HepG2 (cell line): Measurements from ENCODE around the gene TRDMT1. TPM values are rescaled to one million over a fixed set of nuclear protein-coding genes. Genes with fewer than 3 reads are reported as not detected.

Experiments
- ATAC-seq: fragments of 200-7000 bp; cut with Tn5 transposase; 3 replicates; pipeline ENCODE4 v1.9.1; 2020; ENCODE audit warnings: mild to moderate bottlenecking, moderate library complexity
- BruUV-seq: library from RNA; stranded (reverse); fragments of 400-500 nt; replicated peaks from 2 replicates; lab custom pipeline; 2021; lab: Mats Ljungman, UMichigan
- CTCF ChIA-PET: fragments of 300-600 bp; formaldehyde crosslinking; extraction: SDS; loops from one replicate; lab custom pipeline; 2021; ENCODE audit warnings: low total read pairs, inconsistent platforms, low intra/inter-chr PET ratio; lab: Yijun Ruan, JAX
- POLR2A ChIA-PET: fragments of 350-600 bp; sonication (Branson Sonifier 250); formaldehyde crosslinking; loops from one replicate; lab custom pipeline; 2020; ENCODE audit warnings: antibody characterized with exemption, inconsistent platforms; lab: Yijun Ruan, JAX
- DNase-seq: peaks from one replicate; pipeline ENCODE4 v3.0.0-alpha.2; 2015; ENCODE audit warnings: low spot score
- FAIRE-seq: peaks from 3 replicates; lab custom pipeline; 2011; peaks lifted over from hg19 to GRCh38; lab: Jason Lieb, UNC
- H2AFZ ChIP-seq: one replicate; pipeline ENCODE4 v1.6.1; 2011; ENCODE audit warnings: low read length, inconsistent platforms
- H3K27ac ChIP-seq: fragments of 300-600 bp; 3 replicates; pipeline ENCODE4 v1.8.0; 2011; ENCODE audit warnings: mixed run types, mild to moderate bottlenecking, mixed read lengths, low read length, inconsistent platforms; ENCODE audit not compliant: insufficient read depth; ENCODE audit errors: extremely low read length
- H3K27me3 ChIP-seq, 2 experiments: fragments of 200-600 bp in 1 of 2; 2 replicates in 1 of 2; 3 replicates in 1 of 2; pipeline versions ENCODE4 v1.6.0 to v1.8.0; 2011; ENCODE audit warnings: low read length in 2 of 2, mild to moderate bottlenecking in 2 of 2, moderate library complexity in 2 of 2, inconsistent platforms in 1 of 2; ENCODE audit not compliant: insufficient read depth in 2 of 2, control insufficient read depth in 1 of 2
- H3K36me3 ChIP-seq, 2 experiments: fragments of 200-600 bp in 1 of 2; replicated peaks in 1 of 2; 2 replicates in 1 of 2; 3 replicates in 1 of 2; pipeline versions ENCODE4 v1.5.1 to v1.8.0; 2011; ENCODE audit warnings: low read length in 2 of 2, inconsistent platforms in 1 of 2; ENCODE audit not compliant: insufficient read depth in 2 of 2, control insufficient read depth in 1 of 2
- H3K4me1 ChIP-seq: 2 replicates; pipeline ENCODE4 v1.5.1; 2012; ENCODE audit warnings: low read length, inconsistent platforms; ENCODE audit not compliant: insufficient read depth
- H3K4me2 ChIP-seq: 2 replicates; pipeline ENCODE4 v1.6.0; 2011; ENCODE audit warnings: low read depth, low read length, inconsistent platforms
- H3K4me3 ChIP-seq, 3 experiments: fragments of 200-600 bp in 1 of 3; sonication (generic), shearing (Covaris generic) in 1 of 3; replicated peaks in 1 of 3; 2 replicates each; pipeline ENCODE4 v1.5.1; 2011 to 2016; ENCODE audit warnings: low read length in 3 of 3, inconsistent platforms in 2 of 3, low read depth in 2 of 3, mild to moderate bottlenecking in 2 of 3, control low read depth in 1 of 3, mixed read lengths in 1 of 3; ENCODE audit not compliant: insufficient read depth in 1 of 3
- H3K79me2 ChIP-seq: one replicate; pipeline ENCODE4 v1.6.1; 2011; ENCODE audit warnings: low read length, inconsistent platforms; ENCODE audit not compliant: insufficient read depth
- H3K9ac ChIP-seq: 2 replicates; pipeline ENCODE4 v1.6.0; 2011; ENCODE audit warnings: mild to moderate bottlenecking, low read depth, low read length, inconsistent platforms; ENCODE audit not compliant: insufficient read depth
- H3K9me3 ChIP-seq: 2 replicates; pipeline ENCODE4 v1.5.1; 2012; ENCODE audit warnings: mild to moderate bottlenecking, low read length
- H4K20me1 ChIP-seq: 2 replicates; pipeline ENCODE4 v1.6.0; 2011; ENCODE audit warnings: inconsistent platforms, mild to moderate bottlenecking, low read length, moderate library complexity; ENCODE audit not compliant: insufficient read depth
- KDM3A ChIP-seq: IDR thresholded peaks from 2 replicates; pipeline ENCODE4 v1.6.1; 2018; ENCODE audit warnings: low read depth, missing compliant biosample characterization
- ZKSCAN8 ChIP-seq: IDR thresholded peaks from 2 replicates; pipeline ENCODE4 v1.6.1; 2016; ENCODE audit warnings: borderline replicate concordance, missing genetic modification reagents, missing compliant biosample characterization
- ZNF556 ChIP-seq: sonication (generic); formaldehyde crosslinking; IDR thresholded peaks from 2 replicates; pipeline ENCODE4 v1.4.0; 2020; ENCODE audit warnings: mild to moderate bottlenecking, missing genetic modification reagents, borderline replicate concordance
- ZNF644 ChIP-seq: IDR thresholded peaks from 2 replicates; pipeline ENCODE4 v1.6.1; 2016; ENCODE audit warnings: low read depth
- ZNF841 ChIP-seq: sonication (generic); formaldehyde crosslinking; IDR thresholded peaks from 2 replicates; pipeline ENCODE4 v1.8.1; 2023; ENCODE audit warnings: missing genetic modification reagents, borderline replicate concordance
- WGBS: methylation state at CpG from one replicate; pipeline ENCODE4 v1.1.6; 2017; ENCODE audit warnings: low lambda C conversion rate; 5-methylcytosine and 5-hydroxymethylcytosine counted together
- in situ Hi-C: cut with HindIII; loops from 2 replicates; pipeline ENCODE4 v1.10.0; 2017; ENCODE audit warnings: low pct_unique_long_range_greater_than_20kb; ENCODE audit not compliant: extremely low pct_ligation_motif_present
- intact Hi-C: fragments of 100-400 bp; cut with micrococcal nuclease; formaldehyde crosslinking; loops from one replicate; pipeline ENCODE4 v1.10.0; 2022; ENCODE audit not compliant: unreplicated experiment
- polyA plus RNA-seq, 8 experiments: library from polyadenylated mRNA; depleted of rRNA in 3 of 8; stranded (reverse) in 7 of 8; unstranded in 1 of 8; fragments of >200 nt; fragmentation: Illumina TruSeq in 4 of 8; extraction: Trizol in 4 of 8; gene quantifications; 2 replicates each; pipeline versions ENCODE4 v1.2.1 to v1.2.3, GENCODE V29; 2011 to 2016; ENCODE audit warnings: low read depth in 4 of 8, missing spikeins in 1 of 8, mixed read lengths in 1 of 8; ENCODE audit not compliant: insufficient read depth in 1 of 8
- total RNA-seq, 5 experiments: library from RNA; depleted of rRNA; stranded (reverse); fragments of >200 nt; fragmentation: Illumina TruSeq; extraction: Trizol; gene quantifications; 2 replicates each; pipeline ENCODE4 v1.2.3, GENCODE V29; 2016; ENCODE audit warnings: low read depth in 1 of 5
- TF ChIP-seq, protein P1 (sequence below): sonication (generic); formaldehyde crosslinking; IDR thresholded peaks from 2 replicates; pipeline ENCODE4 v1.4.0; 2020; ENCODE audit warnings: mild to moderate bottlenecking, missing genetic modification reagents

Gene TRDMT1
- total and polyA plus RNA-seq, 2 of the 13 experiments (the other 11 are each of a cell fraction or from before 2014, with no cell fraction given) = 2.0 to 3.0 TPM

DNA sequence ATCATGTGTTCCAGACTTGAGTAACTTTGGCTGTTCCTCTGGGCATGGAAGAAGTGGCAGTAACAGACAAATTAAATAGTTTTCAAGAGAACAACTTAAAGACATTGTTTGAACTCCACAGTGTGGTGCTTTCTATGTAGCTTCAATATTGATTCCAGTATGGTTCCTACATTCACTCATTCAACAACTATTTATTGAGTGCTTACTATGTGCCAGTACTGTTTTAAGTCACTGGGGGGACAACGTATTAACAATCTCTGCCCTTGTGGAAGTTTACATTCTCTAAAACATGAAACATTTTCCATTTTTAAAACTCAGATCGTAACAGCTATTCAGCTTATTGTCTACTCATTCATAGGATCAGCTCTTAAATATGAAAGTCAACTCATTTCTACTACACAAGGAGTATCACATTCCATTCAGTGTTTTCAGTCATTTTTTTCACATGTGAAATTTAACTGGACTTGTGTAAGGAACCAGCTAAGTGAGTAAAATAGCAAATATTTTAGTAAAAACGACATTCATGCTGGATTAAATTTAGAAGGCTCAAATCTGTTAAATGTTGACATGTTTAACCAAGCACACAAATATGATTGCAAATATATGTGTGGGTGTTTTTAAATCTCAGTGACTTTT is 58.3 kb downstream of the TRDMT1 start:
- Histone ChIP-seq H3K9me3 (no peaks in the 10 kb centered on the region), H3K4me2 (no peak overlapping the region), H4K20me1 (no peaks in the 10 kb centered on the region), H3K9ac (no peak overlapping the region), H3K27ac (no peak overlapping the region), H3K27me3 (no peaks in the 10 kb centered on the region), H3K79me2 (no peaks in the 10 kb centered on the region), H3K4me3 (no peak overlapping the region), H3K36me3 (no peaks in the 10 kb centered on the region), H3K4me1 (peaks cover 34% of the 10 kb centered on the region), H2AFZ (no peak overlapping the region)
- no TSS peak for BruUV-seq
- 68% methylated on average over 3 of the region's 3 CpGs for WGBS
- intact Hi-C loops = no loop called here
- in situ Hi-C loops = no loop called here
- ATAC-seq (no peak), DNase-seq (no peak), FAIRE-seq (no peak)
- TF ChIP-seq ZNF644 = no peak
- TF ChIP-seq ZNF841 = no peak
- no peak for TF ChIP-seq ZKSCAN8 (CRISPR knock-in tag)
- TF ChIP-seq KDM3A = no peak
- TF ChIP-seq ZNF556 = no peak
- TF ChIP-seq, protein P1, sequence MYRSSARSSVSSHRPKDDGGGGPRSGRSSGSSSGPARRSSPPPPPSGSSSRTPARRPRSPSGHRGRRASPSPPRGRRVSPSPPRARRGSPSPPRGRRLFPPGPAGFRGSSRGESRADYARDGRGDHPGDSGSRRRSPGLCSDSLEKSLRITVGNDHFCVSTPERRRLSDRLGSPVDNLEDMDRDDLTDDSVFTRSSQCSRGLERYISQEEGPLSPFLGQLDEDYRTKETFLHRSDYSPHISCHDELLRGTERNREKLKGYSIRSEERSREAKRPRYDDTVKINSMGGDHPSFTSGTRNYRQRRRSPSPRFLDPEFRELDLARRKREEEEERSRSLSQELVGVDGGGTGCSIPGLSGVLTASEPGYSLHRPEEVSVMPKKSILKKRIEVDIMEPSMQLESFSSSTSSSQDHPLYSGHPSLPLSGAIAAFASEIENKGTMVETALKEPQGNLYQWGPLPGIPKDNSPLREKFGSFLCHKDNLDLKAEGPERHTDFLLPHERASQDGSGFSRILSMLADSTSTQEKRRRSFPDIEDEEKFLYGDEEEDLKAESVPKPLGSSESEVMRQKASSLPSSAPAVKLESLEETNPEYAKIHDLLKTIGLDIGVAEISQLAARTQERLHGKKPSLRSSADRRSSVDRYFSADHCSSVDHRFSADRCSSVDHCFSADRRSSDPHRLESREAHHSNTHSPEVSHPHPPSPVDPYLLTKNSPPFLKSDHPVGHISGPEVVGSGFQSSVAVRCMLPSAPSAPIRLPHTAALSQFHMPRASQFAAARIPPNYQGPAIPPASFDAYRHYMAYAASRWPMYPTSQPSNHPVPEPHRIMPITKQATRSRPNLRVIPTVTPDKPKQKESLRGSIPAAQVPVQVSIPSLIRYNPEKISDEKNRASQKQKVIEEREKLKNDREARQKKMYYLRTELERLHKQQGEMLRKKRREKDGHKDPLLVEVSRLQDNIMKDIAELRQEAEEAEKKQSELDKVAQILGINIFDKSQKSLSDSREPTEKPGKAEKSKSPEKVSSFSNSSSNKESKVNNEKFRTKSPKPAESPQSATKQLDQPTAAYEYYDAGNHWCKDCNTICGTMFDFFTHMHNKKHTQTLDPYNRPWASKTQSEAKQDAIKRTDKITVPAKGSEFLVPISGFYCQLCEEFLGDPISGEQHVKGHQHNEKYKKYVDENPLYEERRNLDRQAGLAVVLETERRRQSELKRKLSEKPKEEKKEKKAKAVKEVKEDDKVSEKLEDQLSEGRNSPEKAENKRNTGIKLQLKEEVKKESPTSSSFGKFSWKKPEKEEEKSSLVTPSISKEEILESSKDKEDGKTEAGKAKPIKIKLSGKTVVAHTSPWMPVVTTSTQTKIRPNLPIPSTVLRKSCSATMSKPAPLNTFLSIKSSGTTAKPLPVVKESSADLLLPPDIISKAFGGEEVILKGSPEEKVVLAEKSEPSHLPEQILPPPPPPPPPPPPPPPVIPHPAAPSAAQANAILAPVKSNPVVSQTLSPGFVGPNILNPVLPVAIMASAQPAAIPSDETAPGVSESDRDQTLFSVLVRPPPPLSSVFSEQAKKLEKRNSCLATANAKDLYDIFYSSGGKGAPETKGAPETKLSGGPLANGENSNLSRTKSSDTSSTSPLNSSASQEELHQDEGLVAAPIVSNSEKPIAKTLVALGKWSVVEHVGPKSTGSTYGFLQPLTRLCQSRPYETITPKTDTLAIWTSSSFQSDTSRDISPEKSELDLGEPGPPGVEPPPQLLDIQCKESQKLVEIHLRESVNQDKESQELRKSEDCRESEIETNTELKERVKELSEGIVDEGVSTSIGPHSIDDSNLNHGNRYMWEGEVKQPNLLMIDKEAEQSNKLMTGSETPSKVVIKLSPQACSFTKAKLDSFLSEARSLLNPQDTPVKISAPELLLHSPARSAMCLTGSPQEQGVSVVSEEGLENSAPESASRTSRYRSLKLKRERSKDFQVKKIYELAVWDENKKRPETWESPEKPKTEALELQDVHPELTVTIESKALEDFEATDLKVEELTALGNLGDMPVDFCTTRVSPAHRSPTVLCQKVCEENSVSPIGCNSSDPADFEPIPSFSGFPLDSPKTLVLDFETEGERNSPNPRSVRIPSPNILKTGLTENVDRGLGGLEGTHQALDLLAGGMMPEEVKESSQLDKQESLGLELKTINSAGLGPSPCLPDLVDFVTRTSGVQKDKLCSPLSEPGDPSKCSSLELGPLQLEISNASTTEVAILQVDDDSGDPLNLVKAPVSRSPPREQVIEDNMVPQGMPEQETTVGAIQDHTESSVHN (CRISPR knock-in tag) = no peak
- ChIA-PET CTCF (no interaction called here), POLR2A (no interaction called here)
